SK-N-SH treated with all-trans-retinoic acid at 6 μM for 48 hours (cell line): ENCODE measurements around the gene PNN.
"Not testable (repeated sequence)": the region's sequence is repeated elsewhere in the genome, so short reads cannot be mapped to it uniquely, and the experiment has no call there.

ENCODE experiments used
- ATAC-seq: fragments of 200-7000 bp; cut with Tn5 transposase; 3 replicates; pipeline ENCODE4 v1.9.1; 2020; ENCODE audit warnings: mild to moderate bottlenecking, moderate library complexity
- ARNTL ChIP-seq: fragments of 450-650 bp; formaldehyde crosslinking; IDR thresholded peaks from 2 replicates; pipeline ENCODE4 v1.5.0; 2020; ENCODE audit warnings: low read depth, mild to moderate bottlenecking, moderate library complexity, borderline replicate concordance
- BACH2 ChIP-seq: fragments of 250-450 bp; sonication (Bioruptor Pico); IDR thresholded peaks from 2 replicates; pipeline ENCODE4 v1.9.0; 2021; ENCODE audit warnings: mild to moderate bottlenecking, borderline replicate concordance
- CREB5 ChIP-seq: fragments of 250-450 bp; sonication (Bioruptor Pico); IDR thresholded peaks from 2 replicates; pipeline ENCODE4 v1.5.1; 2020; ENCODE audit warnings: low read depth, mild to moderate bottlenecking, moderate library complexity
- CSDC2 ChIP-seq: fragments of 250-450 bp; sonication (Bioruptor Pico); IDR thresholded peaks from 2 replicates; pipeline ENCODE4 v1.5.0; 2020; ENCODE audit warnings: mild to moderate bottlenecking, moderate library complexity
- CSRNP3 ChIP-seq: fragments of 250-450 bp; sonication (Bioruptor Pico); IDR thresholded peaks from 2 replicates; pipeline ENCODE4 v1.5.1; 2021; ENCODE audit warnings: mild to moderate bottlenecking, moderate library complexity
- ESRRG ChIP-seq: fragments of 250-450 bp; sonication (Bioruptor Pico); IDR thresholded peaks from 2 replicates; pipeline ENCODE4 v1.6.1; 2021; ENCODE audit warnings: mild to moderate bottlenecking
- GLIS3 ChIP-seq: fragments of 250-450 bp; sonication (Bioruptor Pico); IDR thresholded peaks from 2 replicates; pipeline ENCODE4 v1.5.0; 2020; ENCODE audit warnings: mild to moderate bottlenecking, moderate library complexity
- ISL1 ChIP-seq: fragments of 250-450 bp; sonication (Bioruptor Pico); IDR thresholded peaks from 2 replicates; pipeline ENCODE4 v2.1.2; 2022; ENCODE audit warnings: mild to moderate bottlenecking, moderate library complexity
- OSR1 ChIP-seq: fragments of 250-450 bp; sonication (Bioruptor Pico); IDR thresholded peaks from 2 replicates; pipeline ENCODE4 v1.8.0; 2022; ENCODE audit warnings: moderate library complexity, mild to moderate bottlenecking, inconsistent platforms
- PATZ1 ChIP-seq: fragments of 250-450 bp; sonication (Bioruptor Pico); IDR thresholded peaks from 2 replicates; pipeline ENCODE4 v1.8.0; 2020; ENCODE audit warnings: mild to moderate bottlenecking, moderate library complexity, borderline replicate concordance
- POU6F1 ChIP-seq: fragments of 250-450 bp; sonication (Bioruptor Pico); IDR thresholded peaks from 2 replicates; pipeline ENCODE4 v1.8.0; 2021; ENCODE audit warnings: low read depth, mild to moderate bottlenecking, moderate library complexity, borderline replicate concordance
- PPARA ChIP-seq: fragments of 250-450 bp; sonication (Bioruptor Pico); IDR thresholded peaks from 2 replicates; pipeline ENCODE4 v1.5.0; 2020; ENCODE audit warnings: mild to moderate bottlenecking, borderline replicate concordance
- RARB ChIP-seq: fragments of 250-450 bp; sonication (Bioruptor Pico); IDR thresholded peaks from 2 replicates; pipeline ENCODE4 v1.8.0; 2021; ENCODE audit warnings: mild to moderate bottlenecking, moderate library complexity
- SNAI2 ChIP-seq: fragments of 250-450 bp; sonication (Bioruptor Pico); IDR thresholded peaks from 2 replicates; pipeline ENCODE4 v1.5.0; 2020; ENCODE audit warnings: mild to moderate bottlenecking, moderate library complexity
- TCF4 ChIP-seq: fragments of 250-450 bp; sonication (Bioruptor Pico); IDR thresholded peaks from 2 replicates; pipeline ENCODE4 v1.8.0; 2021; ENCODE audit warnings: mild to moderate bottlenecking, moderate library complexity, borderline replicate concordance
- TOX ChIP-seq: fragments of 250-450 bp; sonication (Bioruptor Pico); IDR thresholded peaks from 2 replicates; pipeline ENCODE4 v1.8.0; 2021; ENCODE audit warnings: mild to moderate bottlenecking, moderate library complexity, borderline replicate concordance
- ZC3H10 ChIP-seq: fragments of 250-450 bp; sonication (Bioruptor Pico); IDR thresholded peaks from 2 replicates; pipeline ENCODE4 v1.5.1; 2021; ENCODE audit warnings: mild to moderate bottlenecking, moderate library complexity
- ZFP3 ChIP-seq: fragments of 250-450 bp; sonication (Bioruptor Pico); IDR thresholded peaks from 2 replicates; pipeline ENCODE4 v1.5.0; 2020; ENCODE audit warnings: mild to moderate bottlenecking, moderate library complexity
- ZFP30 ChIP-seq: fragments of 450-650 bp; formaldehyde crosslinking; IDR thresholded peaks from 2 replicates; pipeline ENCODE4 v1.5.0; 2022; ENCODE audit warnings: mild to moderate bottlenecking, moderate library complexity
- ZNF565 ChIP-seq: fragments of 450-650 bp; formaldehyde crosslinking; conservative IDR thresholded peaks from 2 replicates; pipeline ENCODE4 v1.5.0; 2020; ENCODE audit warnings: low read depth, mild to moderate bottlenecking, moderate library complexity
- ZNF70 ChIP-seq: fragments of 450-650 bp; formaldehyde crosslinking; IDR thresholded peaks from 2 replicates; pipeline ENCODE4 v1.5.0; 2020; ENCODE audit warnings: mild to moderate bottlenecking, moderate library complexity
- ZNF8 ChIP-seq: fragments of 450-650 bp; formaldehyde crosslinking; IDR thresholded peaks from 2 replicates; pipeline ENCODE4 v1.5.0; 2020; ENCODE audit warnings: mild to moderate bottlenecking, moderate library complexity

Gene PNN

GRCh38 chr14:39181026-39181692 is 6.1 kb downstream of the PNN start (continued):
- no peak for TF ChIP-seq CREB5
- TF ChIP-seq ISL1 (CRISPR knock-in tag) = no peak
- TF ChIP-seq PATZ1 (CRISPR knock-in tag) = no peak

GRCh38 chr14:39181693-39182047 is 6.6 kb downstream of the PNN start:
- no peak for TF ChIP-seq CSRNP3 (CRISPR knock-in tag)
- no peak for TF ChIP-seq ZC3H10 (CRISPR knock-in tag)
- no peak for TF ChIP-seq TCF4
- no peak for TF ChIP-seq ZFP3
- TF ChIP-seq PPARA (CRISPR knock-in tag) = no peak
- TF ChIP-seq ZNF70 = no peak
- no peak for TF ChIP-seq ARNTL (CRISPR knock-in tag)
- no peak for TF ChIP-seq GLIS3 (CRISPR knock-in tag)
- TF ChIP-seq POU6F1 (CRISPR knock-in tag) = no peak
- TF ChIP-seq ZNF565 (CRISPR knock-in tag) = no peak
- no peak for TF ChIP-seq ZNF8
- TF ChIP-seq ISL1 (CRISPR knock-in tag) = no peak
- TF ChIP-seq, all 23 proteins: peak for 0
- ATAC-seq = no peak

GRCh38 chr14:39182770-39183684 is 8.0 kb downstream of the PNN start:
- TF ChIP-seq POU6F1 (CRISPR knock-in tag) = no peak
- TF ChIP-seq ZNF565 (CRISPR knock-in tag) = no peak
- no peak for TF ChIP-seq ZNF70
- TF ChIP-seq BACH2 = no peak
- no peak for TF ChIP-seq PPARA (CRISPR knock-in tag)
- TF ChIP-seq ZC3H10 (CRISPR knock-in tag) = no peak
- no peak for TF ChIP-seq ISL1 (CRISPR knock-in tag)
- TF ChIP-seq OSR1 (CRISPR knock-in tag) = no peak
- no peak for TF ChIP-seq CSRNP3 (CRISPR knock-in tag)
- TF ChIP-seq CREB5 = no peak
- TF ChIP-seq ZNF8 = no peak
- TF ChIP-seq ESRRG (CRISPR knock-in tag) = no peak
- TF ChIP-seq TOX (CRISPR knock-in tag) = no peak
- no peak for TF ChIP-seq RARB
- TF ChIP-seq ZFP3 = no peak
- no peak for TF ChIP-seq CSDC2 (CRISPR knock-in tag)
- TF ChIP-seq TCF4 = no peak
- TF ChIP-seq ZFP30 = no peak
- no peak for TF ChIP-seq SNAI2
- ATAC-seq = no peak

GRCh38 chr14:39183685-39184003 is 8.6 kb downstream of the PNN start:
- ATAC-seq = not testable (repeated sequence)
